HepG2 (cell line): ENCODE measurements around the gene CCDC85C. TPM values are rescaled to one million over a fixed set of nuclear protein-coding genes. Genes with fewer than 3 reads are reported as not detected.

Source experiments
- ATAC-seq: fragments of 200-7000 bp; cut with Tn5 transposase; 3 replicates; pipeline ENCODE4 v1.9.1; 2020; ENCODE audit warnings: mild to moderate bottlenecking, moderate library complexity
- BruUV-seq: library from RNA; stranded (reverse); fragments of 400-500 nt; replicated peaks from 2 replicates; lab custom pipeline; 2021; lab: Mats Ljungman, UMichigan
- CTCF ChIA-PET: fragments of 300-600 bp; formaldehyde crosslinking; extraction: SDS; loops from one replicate; lab custom pipeline; 2021; ENCODE audit warnings: low total read pairs, inconsistent platforms, low intra/inter-chr PET ratio; lab: Yijun Ruan, JAX
- POLR2A ChIA-PET: fragments of 350-600 bp; sonication (Branson Sonifier 250); formaldehyde crosslinking; loops from one replicate; lab custom pipeline; 2020; ENCODE audit warnings: antibody characterized with exemption, inconsistent platforms; lab: Yijun Ruan, JAX
- DNase-seq: peaks from one replicate; pipeline ENCODE4 v3.0.0-alpha.2; 2015; ENCODE audit warnings: low spot score
- FAIRE-seq: peaks from 3 replicates; lab custom pipeline; 2011; peaks lifted over from hg19 to GRCh38; lab: Jason Lieb, UNC
- H2AFZ ChIP-seq: one replicate; pipeline ENCODE4 v1.6.1; 2011; ENCODE audit warnings: low read length, inconsistent platforms
- H3K27ac ChIP-seq: fragments of 300-600 bp; 3 replicates; pipeline ENCODE4 v1.8.0; 2011; ENCODE audit warnings: mixed run types, mild to moderate bottlenecking, mixed read lengths, low read length, inconsistent platforms; ENCODE audit not compliant: insufficient read depth; ENCODE audit errors: extremely low read length
- H3K27me3 ChIP-seq, 2 experiments: fragments of 200-600 bp in 1 of 2; 2 replicates in 1 of 2; 3 replicates in 1 of 2; pipeline versions ENCODE4 v1.6.0 to v1.8.0; 2011; ENCODE audit warnings: low read length in 2 of 2, mild to moderate bottlenecking in 2 of 2, moderate library complexity in 2 of 2, inconsistent platforms in 1 of 2; ENCODE audit not compliant: insufficient read depth in 2 of 2, control insufficient read depth in 1 of 2
- H3K36me3 ChIP-seq, 2 experiments: fragments of 200-600 bp in 1 of 2; replicated peaks in 1 of 2; 2 replicates in 1 of 2; 3 replicates in 1 of 2; pipeline versions ENCODE4 v1.5.1 to v1.8.0; 2011; ENCODE audit warnings: low read length in 2 of 2, inconsistent platforms in 1 of 2; ENCODE audit not compliant: insufficient read depth in 2 of 2, control insufficient read depth in 1 of 2
- H3K4me1 ChIP-seq: 2 replicates; pipeline ENCODE4 v1.5.1; 2012; ENCODE audit warnings: low read length, inconsistent platforms; ENCODE audit not compliant: insufficient read depth
- H3K4me2 ChIP-seq: 2 replicates; pipeline ENCODE4 v1.6.0; 2011; ENCODE audit warnings: low read depth, low read length, inconsistent platforms
- H3K4me3 ChIP-seq, 3 experiments: fragments of 200-600 bp in 1 of 3; sonication (generic), shearing (Covaris generic) in 1 of 3; replicated peaks in 1 of 3; 2 replicates each; pipeline ENCODE4 v1.5.1; 2011 to 2016; ENCODE audit warnings: low read length in 3 of 3, inconsistent platforms in 2 of 3, low read depth in 2 of 3, mild to moderate bottlenecking in 2 of 3, control low read depth in 1 of 3, mixed read lengths in 1 of 3; ENCODE audit not compliant: insufficient read depth in 1 of 3
- H3K79me2 ChIP-seq: one replicate; pipeline ENCODE4 v1.6.1; 2011; ENCODE audit warnings: low read length, inconsistent platforms; ENCODE audit not compliant: insufficient read depth
- H3K9ac ChIP-seq: 2 replicates; pipeline ENCODE4 v1.6.0; 2011; ENCODE audit warnings: mild to moderate bottlenecking, low read depth, low read length, inconsistent platforms; ENCODE audit not compliant: insufficient read depth
- H3K9me3 ChIP-seq: 2 replicates; pipeline ENCODE4 v1.5.1; 2012; ENCODE audit warnings: mild to moderate bottlenecking, low read length
- H4K20me1 ChIP-seq: 2 replicates; pipeline ENCODE4 v1.6.0; 2011; ENCODE audit warnings: inconsistent platforms, mild to moderate bottlenecking, low read length, moderate library complexity; ENCODE audit not compliant: insufficient read depth
- AHR ChIP-seq: IDR thresholded peaks from 2 replicates; pipeline ENCODE4 v1.6.1; 2018; ENCODE audit warnings: missing genetic modification reagents, missing compliant biosample characterization
- SIX4 ChIP-seq: sonication (generic); formaldehyde crosslinking; IDR thresholded peaks from 2 replicates; pipeline ENCODE4 v1.4.0; 2020; ENCODE audit warnings: missing genetic modification reagents
- SSRP1 ChIP-seq: IDR thresholded peaks from 2 replicates; pipeline ENCODE4 v1.6.1; 2016; ENCODE audit warnings: control low read depth
- ZNF207 ChIP-seq: fragments of 450-650 bp; IDR thresholded peaks from 2 replicates; pipeline ENCODE4 v1.6.1; 2016; ENCODE audit warnings: antibody characterized with exemption, borderline replicate concordance
- ZNF672 ChIP-seq: sonication (generic); formaldehyde crosslinking; IDR thresholded peaks from 2 replicates; pipeline ENCODE4 v1.8.1; 2022; ENCODE audit warnings: missing genetic modification reagents
- WGBS: methylation state at CpG from one replicate; pipeline ENCODE4 v1.1.6; 2017; ENCODE audit warnings: low lambda C conversion rate; 5-methylcytosine and 5-hydroxymethylcytosine counted together
- in situ Hi-C: cut with HindIII; loops from 2 replicates; pipeline ENCODE4 v1.10.0; 2017; ENCODE audit warnings: low pct_unique_long_range_greater_than_20kb; ENCODE audit not compliant: extremely low pct_ligation_motif_present
- intact Hi-C: fragments of 100-400 bp; cut with micrococcal nuclease; formaldehyde crosslinking; loops from one replicate; pipeline ENCODE4 v1.10.0; 2022; ENCODE audit not compliant: unreplicated experiment
- polyA plus RNA-seq, 8 experiments: library from polyadenylated mRNA; depleted of rRNA in 3 of 8; stranded (reverse) in 7 of 8; unstranded in 1 of 8; fragments of >200 nt; fragmentation: Illumina TruSeq in 4 of 8; extraction: Trizol in 4 of 8; gene quantifications; 2 replicates each; pipeline versions ENCODE4 v1.2.1 to v1.2.3, GENCODE V29; 2011 to 2016; ENCODE audit warnings: low read depth in 4 of 8, missing spikeins in 1 of 8, mixed read lengths in 1 of 8; ENCODE audit not compliant: insufficient read depth in 1 of 8
- total RNA-seq, 5 experiments: library from RNA; depleted of rRNA; stranded (reverse); fragments of >200 nt; fragmentation: Illumina TruSeq; extraction: Trizol; gene quantifications; 2 replicates each; pipeline ENCODE4 v1.2.3, GENCODE V29; 2016; ENCODE audit warnings: low read depth in 1 of 5
- TF ChIP-seq, protein P1 (sequence below): sonication (generic); formaldehyde crosslinking; IDR thresholded peaks from 2 replicates; pipeline ENCODE4 v1.9.0; 2022; ENCODE audit warnings: missing genetic modification reagents, mild to moderate bottlenecking, borderline replicate concordance
- TF ChIP-seq, protein P2 (sequence below), 2 experiments: sonication (generic) in 1 of 2; formaldehyde crosslinking in 1 of 2; IDR thresholded peaks; 2 replicates each; pipeline versions ENCODE4 v1.4.0 to v1.6.1; 2016 to 2020; ENCODE audit warnings: borderline replicate concordance in 1 of 2, low read depth in 1 of 2, mild to moderate bottlenecking in 1 of 2, missing genetic modification reagents in 1 of 2
- TF ChIP-seq, protein P3 (sequence below): sonication (generic); formaldehyde crosslinking; IDR thresholded peaks from 2 replicates; pipeline ENCODE4 v1.9.0; 2021; ENCODE audit warnings: missing genetic modification reagents, mild to moderate bottlenecking, borderline replicate concordance

CCDC85C gene
- total and polyA plus RNA-seq, 2 of the 13 experiments (the other 11 are each of a cell fraction or from before 2014, with no cell fraction given), result 18.8 to 43.8 TPM

DNA sequence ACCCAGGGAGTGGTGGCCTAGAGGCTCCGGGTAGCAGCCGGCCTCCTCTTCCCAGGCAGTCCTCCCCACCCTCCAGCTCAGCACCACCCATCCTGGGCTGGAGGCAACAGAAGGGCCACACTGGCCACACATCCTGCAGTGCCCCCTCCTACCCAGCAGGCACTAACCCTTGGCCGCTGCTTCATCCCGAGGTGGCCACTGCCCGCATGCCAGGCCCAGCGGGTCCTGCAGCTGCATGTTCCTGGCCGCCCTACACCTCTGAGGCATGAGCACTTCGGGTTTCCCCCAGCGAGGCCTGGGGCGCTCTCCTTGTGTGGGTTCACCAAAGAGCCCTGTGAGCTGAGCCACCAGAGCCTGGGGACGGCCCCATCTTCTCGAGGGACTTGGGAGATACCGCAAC lies 61.4 kb downstream of the CCDC85C start:
- ChIA-PET CTCF (no interaction called here), POLR2A (interaction anchor here (1.1 kb wide), 1 partner anchor 10 kb away, joined by 4 read pairs; no protein-coding TSS in a partner anchor)
- Histone ChIP-seq H3K27me3 (no peaks in the 10 kb centered on the region), H3K79me2 (peaks cover 84% of the 10 kb centered on the region), H3K4me2 (no peak overlapping the region), H3K4me3 (no peak overlapping the region), H2AFZ (no peak overlapping the region), H3K9ac (no peak overlapping the region), H3K36me3 (no peaks in the 10 kb centered on the region; a peak in 1 of 5 replicates), H3K4me1 (peaks cover 55% of the 10 kb centered on the region), H4K20me1 (peaks cover 39% of the 10 kb centered on the region), H3K9me3 (no peaks in the 10 kb centered on the region), H3K27ac (no peak overlapping the region)
- 100% methylated on average over 1 of the region's 13 CpGs for WGBS
- TF ChIP-seq AHR (CRISPR knock-in tag) (no peak), ZNF207 (no peak), ZNF672 (no peak), SSRP1 (CRISPR knock-in tag) (no peak), SIX4 (no peak)
- TF ChIP-seq, protein P1, sequence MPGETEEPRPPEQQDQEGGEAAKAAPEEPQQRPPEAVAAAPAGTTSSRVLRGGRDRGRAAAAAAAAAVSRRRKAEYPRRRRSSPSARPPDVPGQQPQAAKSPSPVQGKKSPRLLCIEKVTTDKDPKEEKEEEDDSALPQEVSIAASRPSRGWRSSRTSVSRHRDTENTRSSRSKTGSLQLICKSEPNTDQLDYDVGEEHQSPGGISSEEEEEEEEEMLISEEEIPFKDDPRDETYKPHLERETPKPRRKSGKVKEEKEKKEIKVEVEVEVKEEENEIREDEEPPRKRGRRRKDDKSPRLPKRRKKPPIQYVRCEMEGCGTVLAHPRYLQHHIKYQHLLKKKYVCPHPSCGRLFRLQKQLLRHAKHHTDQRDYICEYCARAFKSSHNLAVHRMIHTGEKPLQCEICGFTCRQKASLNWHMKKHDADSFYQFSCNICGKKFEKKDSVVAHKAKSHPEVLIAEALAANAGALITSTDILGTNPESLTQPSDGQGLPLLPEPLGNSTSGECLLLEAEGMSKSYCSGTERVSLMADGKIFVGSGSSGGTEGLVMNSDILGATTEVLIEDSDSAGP (CRISPR knock-in tag), result no peak
- TF ChIP-seq, protein P2, sequence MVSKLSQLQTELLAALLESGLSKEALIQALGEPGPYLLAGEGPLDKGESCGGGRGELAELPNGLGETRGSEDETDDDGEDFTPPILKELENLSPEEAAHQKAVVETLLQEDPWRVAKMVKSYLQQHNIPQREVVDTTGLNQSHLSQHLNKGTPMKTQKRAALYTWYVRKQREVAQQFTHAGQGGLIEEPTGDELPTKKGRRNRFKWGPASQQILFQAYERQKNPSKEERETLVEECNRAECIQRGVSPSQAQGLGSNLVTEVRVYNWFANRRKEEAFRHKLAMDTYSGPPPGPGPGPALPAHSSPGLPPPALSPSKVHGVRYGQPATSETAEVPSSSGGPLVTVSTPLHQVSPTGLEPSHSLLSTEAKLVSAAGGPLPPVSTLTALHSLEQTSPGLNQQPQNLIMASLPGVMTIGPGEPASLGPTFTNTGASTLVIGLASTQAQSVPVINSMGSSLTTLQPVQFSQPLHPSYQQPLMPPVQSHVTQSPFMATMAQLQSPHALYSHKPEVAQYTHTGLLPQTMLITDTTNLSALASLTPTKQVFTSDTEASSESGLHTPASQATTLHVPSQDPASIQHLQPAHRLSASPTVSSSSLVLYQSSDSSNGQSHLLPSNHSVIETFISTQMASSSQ (IDR thresholded peaks at IDR 0.05; ENCODE audit: low read depth), result no peak
- TF ChIP-seq, protein P2 (CRISPR knock-in tag; IDR thresholded peaks at IDR 0.05; ENCODE audit: borderline replicate concordance), result no peak
- TF ChIP-seq, protein P3, sequence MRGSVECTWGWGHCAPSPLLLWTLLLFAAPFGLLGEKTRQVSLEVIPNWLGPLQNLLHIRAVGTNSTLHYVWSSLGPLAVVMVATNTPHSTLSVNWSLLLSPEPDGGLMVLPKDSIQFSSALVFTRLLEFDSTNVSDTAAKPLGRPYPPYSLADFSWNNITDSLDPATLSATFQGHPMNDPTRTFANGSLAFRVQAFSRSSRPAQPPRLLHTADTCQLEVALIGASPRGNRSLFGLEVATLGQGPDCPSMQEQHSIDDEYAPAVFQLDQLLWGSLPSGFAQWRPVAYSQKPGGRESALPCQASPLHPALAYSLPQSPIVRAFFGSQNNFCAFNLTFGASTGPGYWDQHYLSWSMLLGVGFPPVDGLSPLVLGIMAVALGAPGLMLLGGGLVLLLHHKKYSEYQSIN (CRISPR knock-in tag), result no peak
- no peak for ATAC-seq
- in situ Hi-C loops (no loop called here), intact Hi-C loops (no loop called here)
- no peak for FAIRE-seq
- BruUV-seq, result no TSS peak
- DNase-seq, result no peak
